ENCODE data around the gene SOX5. TPM values are rescaled to one million over a fixed set of nuclear protein-coding genes. Genes with fewer than 3 reads are reported as not detected.

SOX5 gene
- total and polyA plus RNA-seq, 2 experiments from 2014 or later: 1.0 to 4.7 TPM

DNA sequence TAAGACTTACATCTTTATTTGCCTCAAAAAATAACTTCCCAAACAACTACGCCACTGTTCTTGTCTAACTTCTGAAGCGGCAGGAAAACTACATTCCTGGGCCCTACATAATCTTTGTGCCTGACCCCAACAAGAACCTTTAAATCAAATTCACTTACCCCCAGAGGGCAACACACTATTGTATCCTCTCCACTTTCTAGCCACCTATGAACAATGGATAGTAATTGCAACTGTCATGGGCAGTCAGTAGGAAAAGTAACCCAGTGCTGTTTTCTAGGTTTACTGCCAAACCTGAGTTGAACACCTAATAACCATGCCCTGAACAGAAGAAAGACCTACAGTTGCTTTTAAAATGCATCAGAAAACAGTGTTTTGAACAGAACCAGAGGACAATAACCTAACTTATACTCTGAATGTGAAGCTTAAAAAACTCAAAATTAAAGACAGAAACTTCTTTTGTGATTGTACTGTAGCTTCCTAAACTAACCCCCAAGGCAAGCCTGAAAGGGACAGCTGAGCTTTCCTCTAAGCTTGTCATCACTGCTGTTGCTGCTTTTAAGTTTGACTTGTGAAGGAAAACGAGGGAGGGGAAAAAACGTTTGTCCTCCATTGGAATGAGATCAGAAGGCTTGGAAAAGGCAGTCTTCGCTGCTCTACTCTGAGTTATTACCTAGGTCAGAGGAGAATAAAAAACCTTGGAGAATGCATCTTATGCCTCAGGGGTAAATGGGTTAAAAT is 195.7 kb downstream of the SOX5 start:
- Mint-ChIP-seq H3K9me3 (no peaks in the 10 kb centered on the region), H3K36me3 (ENCODE audit: low read depth) (no peaks in the 10 kb centered on the region), H3K27ac (peak overlapping the region; percentile 42; the same call in 1 of the 2 replicates), H3K4me3 (no peak overlapping the region), H3K27me3 (ENCODE audit: insufficient read depth, low read depth, poor library complexity) (peaks cover 2% of the 10 kb centered on the region), H3K4me1 (peaks cover 53% of the 10 kb centered on the region)
- peaks cover 49% of the 10 kb centered on the region for H3K4me1 ChIP-seq (ENCODE audit: insufficient read depth)
- no peak overlapping the region for H3K4me3 ChIP-seq
- no peak overlapping the region for H3K4me2 ChIP-seq
- H3K36me3 ChIP-seq (ENCODE audit: insufficient read depth): no peaks in the 10 kb centered on the region
- DNase-seq (ENCODE audit: low spot score) (no peak), ATAC-seq (peak; percentile 20; the same call in 2 of the 3 replicates)
- H3K9me2 ChIP-seq (ENCODE audit: insufficient read depth): no peaks in the 10 kb centered on the region
- H4K20me1 ChIP-seq (replicated peaks; ENCODE audit: insufficient read depth): no peaks in the 10 kb centered on the region
- no peaks in the 10 kb centered on the region for H3K79me2 ChIP-seq (replicated peaks; ENCODE audit: insufficient read depth)
- H3F3A ChIP-seq (replicated peaks; ENCODE audit: low read depth): no peaks in the 10 kb centered on the region
- peak overlapping the region; percentile 28; the same call in 1 of the 2 replicates for H3K27ac ChIP-seq (ENCODE audit: low read depth)
- H3K27me3 ChIP-seq (ENCODE audit: insufficient read depth): no peaks in the 10 kb centered on the region
- H2AFZ ChIP-seq: peak overlapping the region; percentile 4; the same call in 1 of the 2 replicates
- no peak for TF ChIP-seq POLR2AphosphoS5 (IDR thresholded peaks at IDR 0.05; ENCODE audit: low read depth)
- no peak for TF ChIP-seq CREB1 (CRISPR knock-in tag; IDR thresholded peaks at IDR 0.05; ENCODE audit: low read depth)
- TF ChIP-seq ZNF331 (CRISPR knock-in tag; IDR thresholded peaks at IDR 0.05; ENCODE audit: low read depth): no peak
- TF ChIP-seq EZH2 (IDR thresholded peaks at IDR 0.05; ENCODE audit: low read depth, unreplicated experiment): no peak
- no peak for TF ChIP-seq EZH2phosphoT487 (IDR thresholded peaks at IDR 0.05; ENCODE audit: unreplicated experiment)
- no peak for TF ChIP-seq JUNB (IDR thresholded peaks at IDR 0.05; ENCODE audit: unreplicated experiment)
- TF ChIP-seq, protein P1, sequence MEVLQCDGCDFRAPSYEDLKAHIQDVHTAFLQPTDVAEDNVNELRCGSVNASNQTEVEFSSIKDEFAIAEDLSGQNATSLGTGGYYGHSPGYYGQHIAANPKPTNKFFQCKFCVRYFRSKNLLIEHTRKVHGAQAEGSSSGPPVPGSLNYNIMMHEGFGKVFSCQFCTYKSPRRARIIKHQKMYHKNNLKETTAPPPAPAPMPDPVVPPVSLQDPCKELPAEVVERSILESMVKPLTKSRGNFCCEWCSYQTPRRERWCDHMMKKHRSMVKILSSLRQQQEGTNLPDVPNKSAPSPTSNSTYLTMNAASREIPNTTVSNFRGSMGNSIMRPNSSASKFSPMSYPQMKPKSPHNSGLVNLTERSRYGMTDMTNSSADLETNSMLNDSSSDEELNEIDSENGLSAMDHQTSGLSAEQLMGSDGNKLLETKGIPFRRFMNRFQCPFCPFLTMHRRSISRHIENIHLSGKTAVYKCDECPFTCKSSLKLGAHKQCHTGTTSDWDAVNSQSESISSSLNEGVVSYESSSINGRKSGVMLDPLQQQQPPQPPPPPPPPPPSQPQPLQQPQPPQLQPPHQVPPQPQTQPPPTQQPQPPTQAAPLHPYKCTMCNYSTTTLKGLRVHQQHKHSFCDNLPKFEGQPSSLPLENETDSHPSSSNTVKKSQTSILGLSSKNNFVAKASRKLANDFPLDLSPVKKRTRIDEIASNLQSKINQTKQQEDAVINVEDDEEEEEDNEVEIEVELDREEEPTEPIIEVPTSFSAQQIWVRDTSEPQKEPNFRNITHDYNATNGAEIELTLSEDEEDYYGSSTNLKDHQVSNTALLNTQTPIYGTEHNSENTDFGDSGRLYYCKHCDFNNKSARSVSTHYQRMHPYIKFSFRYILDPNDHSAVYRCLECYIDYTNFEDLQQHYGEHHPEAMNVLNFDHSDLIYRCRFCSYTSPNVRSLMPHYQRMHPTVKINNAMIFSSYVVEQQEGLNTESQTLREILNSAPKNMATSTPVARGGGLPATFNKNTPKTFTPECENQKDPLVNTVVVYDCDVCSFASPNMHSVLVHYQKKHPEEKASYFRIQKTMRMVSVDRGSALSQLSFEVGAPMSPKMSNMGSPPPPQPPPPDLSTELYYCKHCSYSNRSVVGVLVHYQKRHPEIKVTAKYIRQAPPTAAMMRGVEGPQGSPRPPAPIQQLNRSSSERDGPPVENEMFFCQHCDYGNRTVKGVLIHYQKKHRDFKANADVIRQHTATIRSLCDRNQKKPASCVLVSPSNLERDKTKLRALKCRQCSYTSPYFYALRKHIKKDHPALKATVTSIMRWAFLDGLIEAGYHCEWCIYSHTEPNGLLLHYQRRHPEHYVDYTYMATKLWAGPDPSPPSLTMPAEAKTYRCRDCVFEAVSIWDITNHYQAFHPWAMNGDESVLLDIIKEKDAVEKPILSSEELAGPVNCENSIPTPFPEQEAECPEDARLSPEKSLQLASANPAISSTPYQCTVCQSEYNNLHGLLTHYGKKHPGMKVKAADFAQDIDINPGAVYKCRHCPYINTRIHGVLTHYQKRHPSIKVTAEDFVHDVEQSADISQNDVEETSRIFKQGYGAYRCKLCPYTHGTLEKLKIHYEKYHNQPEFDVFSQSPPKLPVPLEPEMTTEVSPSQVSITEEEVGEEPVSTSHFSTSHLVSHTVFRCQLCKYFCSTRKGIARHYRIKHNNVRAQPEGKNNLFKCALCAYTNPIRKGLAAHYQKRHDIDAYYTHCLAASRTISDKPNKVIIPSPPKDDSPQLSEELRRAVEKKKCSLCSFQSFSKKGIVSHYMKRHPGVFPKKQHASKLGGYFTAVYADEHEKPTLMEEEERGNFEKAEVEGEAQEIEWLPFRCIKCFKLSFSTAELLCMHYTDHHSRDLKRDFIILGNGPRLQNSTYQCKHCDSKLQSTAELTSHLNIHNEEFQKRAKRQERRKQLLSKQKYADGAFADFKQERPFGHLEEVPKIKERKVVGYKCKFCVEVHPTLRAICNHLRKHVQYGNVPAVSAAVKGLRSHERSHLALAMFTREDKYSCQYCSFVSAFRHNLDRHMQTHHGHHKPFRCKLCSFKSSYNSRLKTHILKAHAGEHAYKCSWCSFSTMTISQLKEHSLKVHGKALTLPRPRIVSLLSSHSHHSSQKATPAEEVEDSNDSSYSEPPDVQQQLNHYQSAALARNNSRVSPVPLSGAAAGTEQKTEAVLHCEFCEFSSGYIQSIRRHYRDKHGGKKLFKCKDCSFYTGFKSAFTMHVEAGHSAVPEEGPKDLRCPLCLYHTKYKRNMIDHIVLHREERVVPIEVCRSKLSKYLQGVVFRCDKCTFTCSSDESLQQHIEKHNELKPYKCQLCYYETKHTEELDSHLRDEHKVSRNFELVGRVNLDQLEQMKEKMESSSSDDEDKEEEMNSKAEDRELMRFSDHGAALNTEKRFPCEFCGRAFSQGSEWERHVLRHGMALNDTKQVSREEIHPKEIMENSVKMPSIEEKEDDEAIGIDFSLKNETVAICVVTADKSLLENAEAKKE (CRISPR knock-in tag; IDR thresholded peaks at IDR 0.05): no peak
- TF ChIP-seq, protein P2, sequence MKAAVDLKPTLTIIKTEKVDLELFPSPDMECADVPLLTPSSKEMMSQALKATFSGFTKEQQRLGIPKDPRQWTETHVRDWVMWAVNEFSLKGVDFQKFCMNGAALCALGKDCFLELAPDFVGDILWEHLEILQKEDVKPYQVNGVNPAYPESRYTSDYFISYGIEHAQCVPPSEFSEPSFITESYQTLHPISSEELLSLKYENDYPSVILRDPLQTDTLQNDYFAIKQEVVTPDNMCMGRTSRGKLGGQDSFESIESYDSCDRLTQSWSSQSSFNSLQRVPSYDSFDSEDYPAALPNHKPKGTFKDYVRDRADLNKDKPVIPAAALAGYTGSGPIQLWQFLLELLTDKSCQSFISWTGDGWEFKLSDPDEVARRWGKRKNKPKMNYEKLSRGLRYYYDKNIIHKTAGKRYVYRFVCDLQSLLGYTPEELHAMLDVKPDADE (IDR thresholded peaks at IDR 0.05): no peak
- TF ChIP-seq NANOG (IDR thresholded peaks at IDR 0.05; ENCODE audit: borderline replicate concordance): no peak
- TF ChIP-seq, protein P3, sequence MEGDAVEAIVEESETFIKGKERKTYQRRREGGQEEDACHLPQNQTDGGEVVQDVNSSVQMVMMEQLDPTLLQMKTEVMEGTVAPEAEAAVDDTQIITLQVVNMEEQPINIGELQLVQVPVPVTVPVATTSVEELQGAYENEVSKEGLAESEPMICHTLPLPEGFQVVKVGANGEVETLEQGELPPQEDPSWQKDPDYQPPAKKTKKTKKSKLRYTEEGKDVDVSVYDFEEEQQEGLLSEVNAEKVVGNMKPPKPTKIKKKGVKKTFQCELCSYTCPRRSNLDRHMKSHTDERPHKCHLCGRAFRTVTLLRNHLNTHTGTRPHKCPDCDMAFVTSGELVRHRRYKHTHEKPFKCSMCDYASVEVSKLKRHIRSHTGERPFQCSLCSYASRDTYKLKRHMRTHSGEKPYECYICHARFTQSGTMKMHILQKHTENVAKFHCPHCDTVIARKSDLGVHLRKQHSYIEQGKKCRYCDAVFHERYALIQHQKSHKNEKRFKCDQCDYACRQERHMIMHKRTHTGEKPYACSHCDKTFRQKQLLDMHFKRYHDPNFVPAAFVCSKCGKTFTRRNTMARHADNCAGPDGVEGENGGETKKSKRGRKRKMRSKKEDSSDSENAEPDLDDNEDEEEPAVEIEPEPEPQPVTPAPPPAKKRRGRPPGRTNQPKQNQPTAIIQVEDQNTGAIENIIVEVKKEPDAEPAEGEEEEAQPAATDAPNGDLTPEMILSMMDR (conservative IDR thresholded peaks at IDR 0.05; ENCODE audit: low read depth in 2 of 2): no peak
- TF ChIP-seq STAT1 (IDR thresholded peaks at IDR 0.05; ENCODE audit: unreplicated experiment): no peak
